GM21737 (cell line): ENCODE measurements around the gene MUC2.

ENCODE experiments used
- ATAC-seq: cut with Tn5 transposase; IDR thresholded peaks from one replicate; pipeline ENCODE4 v1.9.1; 2021; ENCODE audit warnings: mild to moderate bottlenecking, moderate library complexity; ENCODE audit not compliant: unreplicated experiment

MUC2 gene

DNA sequence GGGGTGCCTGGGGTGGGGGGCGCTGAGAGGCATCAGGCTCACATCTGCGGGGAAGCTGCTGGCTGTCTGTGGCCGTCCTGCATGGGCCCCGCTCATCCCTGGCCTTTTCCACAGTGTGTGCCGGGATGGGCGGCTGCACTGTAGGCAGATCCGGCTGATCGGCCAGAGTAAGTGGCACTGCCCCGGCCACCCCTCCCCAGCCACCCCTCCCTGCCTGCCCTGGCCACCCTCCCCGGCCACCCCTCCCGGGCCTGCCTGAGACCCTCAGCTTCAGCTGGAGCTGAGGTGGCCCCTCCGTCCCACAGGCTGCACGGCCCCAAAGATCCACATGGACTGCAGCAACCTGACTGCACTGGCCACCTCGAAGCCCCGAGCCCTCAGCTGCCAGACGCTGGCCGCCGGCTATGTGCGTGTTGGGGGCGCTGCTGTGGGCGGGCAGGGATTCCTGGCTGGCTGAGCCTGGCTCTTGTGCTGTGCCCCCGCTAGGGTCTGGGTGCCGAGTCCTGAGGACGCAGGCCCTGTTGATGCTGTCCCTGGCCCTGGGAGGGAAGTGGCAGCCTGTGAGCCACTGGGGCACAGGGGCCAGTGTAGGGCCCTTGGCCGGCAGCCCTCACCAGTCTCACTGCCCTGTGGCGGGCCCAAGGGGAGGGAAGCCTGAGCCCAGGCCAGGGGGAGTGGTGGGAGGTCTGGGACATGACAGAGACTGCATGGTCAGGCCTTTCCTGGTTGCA, 10.9 kb downstream of the MUC2 start:
- no peak for ATAC-seq

DNA sequence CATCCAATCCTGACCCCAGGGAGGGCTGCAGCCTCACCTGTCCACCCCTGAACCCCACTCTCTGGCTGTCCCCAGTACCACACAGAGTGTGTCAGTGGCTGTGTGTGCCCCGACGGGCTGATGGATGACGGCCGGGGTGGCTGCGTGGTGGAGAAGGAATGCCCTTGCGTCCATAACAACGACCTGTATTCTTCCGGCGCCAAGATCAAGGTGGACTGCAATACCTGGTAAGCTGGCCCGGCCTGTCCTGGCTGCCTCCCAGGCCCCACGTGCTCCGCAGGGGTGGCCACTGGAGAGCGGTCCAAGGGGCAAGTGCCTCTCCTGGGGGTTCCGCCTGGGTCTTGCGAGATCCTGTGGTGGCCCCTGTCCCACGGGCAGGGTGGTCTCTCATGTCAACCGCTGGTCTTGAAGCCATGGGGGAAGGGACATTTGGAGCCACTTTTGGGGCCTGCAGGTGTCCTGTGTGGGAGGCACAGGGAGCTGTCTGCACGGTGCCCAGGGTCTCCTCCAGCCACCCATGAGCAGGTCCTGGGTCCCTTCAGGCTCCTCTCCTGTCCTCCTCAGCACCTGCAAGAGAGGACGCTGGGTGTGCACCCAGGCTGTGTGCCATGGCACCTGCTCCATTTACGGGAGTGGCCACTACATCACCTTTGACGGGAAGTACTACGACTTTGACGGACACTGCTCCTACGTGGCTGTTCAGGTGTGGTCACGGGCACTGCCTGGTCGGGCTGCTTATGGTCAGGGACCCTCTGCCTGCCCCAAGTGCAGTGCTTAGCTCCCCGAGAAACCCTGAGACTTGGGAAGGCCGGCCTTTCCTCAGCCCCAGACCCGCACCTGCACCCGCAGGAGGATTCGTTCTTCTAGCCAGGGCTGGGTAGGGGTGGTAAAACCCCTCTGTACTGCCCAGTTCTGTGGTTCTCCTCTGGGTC, 11.8 kb downstream of the MUC2 start:
- no peak for ATAC-seq

DNA sequence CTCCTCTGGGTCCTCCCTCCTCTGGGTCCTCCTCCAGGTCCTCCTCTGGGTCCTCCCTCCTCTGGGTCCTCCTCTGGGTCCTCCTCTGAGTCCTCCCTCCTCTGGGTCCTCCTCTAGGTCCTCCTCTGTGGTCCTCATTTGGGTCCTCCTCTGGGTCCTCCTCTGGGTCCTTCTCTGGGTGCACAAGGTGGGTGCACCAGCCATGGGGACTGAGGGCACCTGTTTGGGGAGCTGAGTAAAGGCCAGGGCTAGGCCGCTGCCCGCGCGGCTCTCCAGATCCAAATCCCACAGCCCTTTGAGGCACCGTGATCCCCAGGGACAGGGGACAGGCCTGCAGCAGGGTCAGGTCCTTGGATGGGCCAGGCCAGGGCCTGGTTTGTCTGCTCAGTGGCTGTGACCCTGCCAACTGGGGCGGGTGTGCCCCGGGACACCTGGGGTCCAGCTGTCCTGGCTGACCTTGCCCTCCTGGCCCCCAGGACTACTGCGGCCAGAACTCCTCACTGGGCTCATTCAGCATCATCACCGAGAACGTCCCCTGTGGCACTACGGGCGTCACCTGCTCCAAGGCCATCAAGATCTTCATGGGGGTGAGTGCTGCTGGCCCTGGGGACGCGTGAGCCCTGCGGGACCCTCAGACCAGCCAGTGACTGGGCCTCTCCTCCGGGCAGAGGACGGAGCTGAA, 12.7 kb downstream of the MUC2 start:
- ATAC-seq, result no peak

DNA sequence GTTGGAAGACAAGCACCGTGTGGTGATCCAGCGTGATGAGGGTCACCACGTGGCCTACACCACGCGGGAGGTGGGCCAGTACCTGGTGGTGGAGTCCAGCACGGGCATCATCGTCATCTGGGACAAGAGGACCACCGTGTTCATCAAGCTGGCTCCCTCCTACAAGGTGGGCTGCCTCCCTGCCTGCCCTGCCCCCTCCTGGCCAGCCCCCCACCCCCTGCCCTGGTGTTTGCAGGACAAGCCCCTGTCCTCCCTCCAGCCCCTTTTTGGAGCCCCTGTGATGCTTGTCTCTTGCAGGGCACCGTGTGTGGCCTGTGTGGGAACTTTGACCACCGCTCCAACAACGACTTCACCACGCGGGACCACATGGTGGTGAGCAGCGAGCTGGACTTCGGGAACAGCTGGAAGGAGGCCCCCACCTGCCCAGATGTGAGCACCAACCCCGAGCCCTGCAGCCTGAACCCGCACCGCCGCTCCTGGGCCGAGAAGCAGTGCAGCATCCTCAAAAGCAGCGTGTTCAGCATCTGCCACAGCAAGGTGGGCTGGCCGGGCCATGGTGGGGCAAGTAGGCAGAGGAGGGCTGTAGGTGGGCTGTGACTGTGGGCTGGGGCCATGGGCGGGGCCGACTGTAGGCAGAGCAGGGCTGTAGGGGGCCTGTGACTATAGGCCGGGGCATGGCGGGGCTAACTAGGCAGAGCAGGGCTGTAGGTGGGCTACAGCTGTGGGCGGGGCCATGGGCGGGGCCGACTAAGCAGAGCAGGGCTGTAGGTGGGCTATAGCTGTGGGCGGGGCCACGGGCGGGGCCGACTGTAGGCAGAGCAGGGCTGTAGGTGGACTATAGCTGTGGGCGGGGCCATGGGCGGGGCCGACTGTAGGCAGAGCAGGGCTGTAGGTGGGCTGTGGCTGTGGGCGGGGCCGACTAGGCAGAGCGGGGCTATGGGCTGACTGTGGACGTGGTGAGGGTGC, 13.6 kb downstream of the MUC2 start:
- no peak for ATAC-seq

DNA sequence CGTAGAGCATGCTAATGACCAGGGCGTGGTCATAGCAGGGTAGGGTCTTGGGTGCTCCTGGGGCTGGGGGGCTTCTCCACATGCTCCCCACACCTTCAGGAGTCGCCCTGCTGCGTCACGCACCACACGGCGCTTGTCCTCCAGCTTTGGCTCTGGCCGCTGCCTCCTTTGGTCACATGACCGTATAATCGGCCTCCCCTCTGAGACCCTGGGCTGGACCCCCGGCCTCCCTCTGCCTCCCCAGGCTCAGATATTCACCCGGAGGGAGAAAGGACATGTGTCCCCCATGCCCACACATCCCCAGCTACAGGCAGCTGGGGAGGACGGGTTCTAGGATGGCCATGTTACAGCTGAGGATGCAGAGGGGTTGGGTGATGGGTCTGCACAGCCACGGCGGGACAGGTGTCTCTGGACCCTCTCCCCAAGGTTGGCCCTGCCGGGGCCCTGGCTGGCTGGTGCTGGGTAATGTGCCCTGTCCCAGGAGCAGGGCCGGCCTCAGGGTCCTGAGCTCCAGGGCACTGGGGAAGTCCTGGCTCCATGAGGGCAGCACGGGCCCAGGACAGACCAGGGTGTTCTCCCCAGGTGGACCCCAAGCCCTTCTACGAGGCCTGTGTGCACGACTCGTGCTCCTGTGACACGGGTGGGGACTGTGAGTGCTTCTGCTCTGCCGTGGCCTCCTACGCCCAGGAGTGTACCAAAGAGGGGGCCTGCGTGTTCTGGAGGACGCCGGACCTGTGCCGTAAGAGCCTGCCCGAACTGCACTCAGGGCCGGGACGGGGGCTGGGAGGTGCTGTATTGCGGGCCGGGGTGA, 14.5 kb downstream of the MUC2 start:
- no peak for ATAC-seq

DNA sequence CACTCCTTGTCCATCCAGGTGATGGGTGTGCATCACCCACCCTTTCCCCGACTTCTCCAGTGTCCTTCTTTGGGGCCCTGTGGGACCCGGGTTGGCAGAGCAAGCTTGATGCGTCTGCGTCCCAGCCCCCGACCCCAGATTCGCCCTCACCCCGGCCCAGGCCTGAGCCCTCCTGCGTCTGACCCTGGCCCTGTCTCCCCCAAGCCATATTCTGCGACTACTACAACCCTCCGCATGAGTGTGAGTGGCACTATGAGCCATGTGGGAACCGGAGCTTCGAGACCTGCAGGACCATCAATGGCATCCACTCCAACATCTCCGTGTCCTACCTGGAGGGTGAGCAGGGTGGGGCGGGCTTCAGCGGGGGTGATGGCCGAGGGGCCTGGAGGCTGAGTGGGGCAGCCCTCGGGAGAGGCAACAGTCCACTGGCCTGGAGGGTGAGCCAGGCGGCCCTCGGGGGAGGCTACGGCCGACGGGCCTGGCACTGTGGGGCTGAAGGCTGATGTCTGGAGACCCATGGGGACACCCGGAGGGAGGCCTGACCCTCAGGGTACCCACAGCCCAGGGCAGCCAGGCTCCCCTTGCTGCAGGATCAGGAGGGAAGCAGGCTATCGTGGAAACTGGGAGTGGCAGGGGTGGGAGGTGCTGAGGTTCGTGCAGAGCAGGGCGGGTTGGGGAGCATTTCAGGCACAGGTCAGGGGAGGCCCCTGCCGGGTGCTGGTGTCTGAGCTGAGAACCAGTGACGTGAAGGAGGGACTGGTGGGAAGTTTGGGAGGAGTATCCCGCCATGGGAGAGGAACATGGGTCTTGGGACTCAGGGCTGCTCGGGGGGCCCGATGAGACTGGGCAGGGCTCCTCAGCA, 15.3 kb downstream of the MUC2 start:
- ATAC-seq, result no peak

DNA sequence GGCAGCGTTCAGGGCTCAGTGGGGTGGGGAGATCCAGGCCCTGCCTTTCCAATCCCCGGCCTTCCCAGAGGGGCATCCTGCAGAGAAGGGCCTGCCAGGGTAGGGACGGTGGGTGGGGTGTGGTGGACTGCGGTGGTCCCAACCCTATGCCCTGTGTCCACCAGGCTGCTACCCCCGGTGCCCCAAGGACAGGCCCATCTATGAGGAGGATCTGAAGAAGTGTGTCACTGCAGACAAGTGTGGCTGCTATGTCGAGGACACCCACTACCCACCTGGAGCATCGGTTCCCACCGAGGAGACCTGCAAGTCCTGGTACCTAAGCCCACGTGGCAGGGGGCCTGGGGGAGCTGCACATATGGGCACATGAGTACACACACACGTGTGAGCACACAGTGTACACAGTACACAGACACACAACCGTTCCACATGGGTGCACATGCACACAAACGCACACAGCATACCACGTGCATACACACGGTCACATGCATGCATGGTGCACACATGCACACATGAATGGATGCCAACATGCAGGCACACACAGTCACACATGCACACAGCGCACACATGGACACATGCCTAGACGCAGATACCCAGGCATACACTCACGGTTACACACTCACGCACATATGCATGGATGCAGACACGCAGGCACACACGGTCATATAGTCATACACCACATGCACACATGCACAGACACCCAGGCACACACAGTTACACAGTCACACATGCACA, 16.1 kb downstream of the MUC2 start:
- no peak for ATAC-seq

DNA sequence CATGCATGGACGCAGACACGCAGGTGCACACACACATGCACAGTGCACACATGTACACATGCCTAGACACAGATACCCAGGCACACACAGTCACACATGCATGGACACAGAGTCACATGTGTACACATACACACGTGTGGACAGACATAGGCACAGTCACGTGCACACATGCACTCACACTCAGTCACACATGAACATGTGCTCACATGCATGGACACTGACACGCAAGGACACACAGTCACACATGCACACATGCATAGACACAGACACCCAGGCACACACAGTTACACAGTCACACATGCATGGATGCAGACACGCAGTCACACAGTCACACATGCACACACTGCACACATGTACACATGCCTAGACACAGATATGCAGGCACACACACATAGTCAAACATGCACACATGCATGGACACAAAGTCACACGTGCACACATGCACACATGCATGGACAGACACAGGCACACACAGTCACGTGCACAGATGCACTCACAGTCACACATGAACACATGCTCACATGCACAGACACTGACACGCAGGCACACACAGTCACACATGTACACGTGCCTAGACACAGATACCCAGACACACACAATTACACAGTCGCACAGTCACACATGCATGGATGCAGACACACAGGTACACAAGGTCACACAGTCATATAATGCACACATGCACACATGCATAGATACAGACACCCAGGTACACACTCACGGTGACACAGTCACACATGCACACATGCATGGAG, 16.8 kb downstream of the MUC2 start:
- ATAC-seq, result no peak

DNA sequence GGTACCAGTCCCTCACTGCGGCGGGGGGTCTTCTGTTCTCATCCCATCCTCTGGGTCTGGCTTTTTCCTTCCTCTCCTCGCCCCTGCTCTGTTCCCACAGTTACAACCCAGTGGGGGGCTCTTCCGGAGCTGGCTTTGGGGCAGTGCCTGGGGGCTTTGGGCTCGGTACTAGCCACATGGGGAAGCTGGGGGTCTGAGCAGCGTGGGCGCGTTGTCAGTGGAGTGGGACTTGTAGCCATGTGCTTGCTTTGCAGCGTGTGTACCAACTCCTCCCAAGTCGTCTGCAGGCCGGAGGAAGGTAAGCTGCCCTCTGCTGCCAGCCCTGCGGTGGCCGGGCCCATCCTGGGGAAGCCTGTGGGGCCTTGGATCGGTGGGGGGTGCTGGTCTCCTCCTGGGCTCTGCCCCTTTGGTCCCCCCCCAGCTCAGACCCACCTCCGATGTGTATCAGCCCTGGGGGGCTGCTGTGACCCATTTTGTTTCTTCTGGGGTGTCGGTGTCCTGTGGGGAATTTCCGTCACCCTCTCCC, 17.5 kb downstream of the MUC2 start:
- ATAC-seq, result no peak

DNA sequence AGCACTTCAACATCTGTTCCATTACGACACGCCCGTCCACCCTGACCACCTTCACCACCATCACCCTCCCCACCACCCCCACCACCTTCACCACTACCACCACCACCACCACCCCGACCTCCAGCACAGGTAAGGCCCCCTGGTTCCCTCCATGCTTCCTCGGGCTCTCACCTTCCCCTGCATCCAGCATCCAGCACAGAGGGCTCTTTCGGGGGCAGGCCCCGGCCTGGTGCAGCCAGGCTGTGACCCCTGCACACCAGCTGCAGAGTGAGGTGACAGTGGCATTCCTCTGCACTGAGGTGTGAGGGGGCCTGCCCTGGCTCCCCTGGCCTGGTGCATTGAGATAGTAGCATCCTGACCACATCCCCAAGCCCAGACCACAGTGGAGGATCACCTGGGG, 18.2 kb downstream of the MUC2 start:
- no peak for ATAC-seq

DNA sequence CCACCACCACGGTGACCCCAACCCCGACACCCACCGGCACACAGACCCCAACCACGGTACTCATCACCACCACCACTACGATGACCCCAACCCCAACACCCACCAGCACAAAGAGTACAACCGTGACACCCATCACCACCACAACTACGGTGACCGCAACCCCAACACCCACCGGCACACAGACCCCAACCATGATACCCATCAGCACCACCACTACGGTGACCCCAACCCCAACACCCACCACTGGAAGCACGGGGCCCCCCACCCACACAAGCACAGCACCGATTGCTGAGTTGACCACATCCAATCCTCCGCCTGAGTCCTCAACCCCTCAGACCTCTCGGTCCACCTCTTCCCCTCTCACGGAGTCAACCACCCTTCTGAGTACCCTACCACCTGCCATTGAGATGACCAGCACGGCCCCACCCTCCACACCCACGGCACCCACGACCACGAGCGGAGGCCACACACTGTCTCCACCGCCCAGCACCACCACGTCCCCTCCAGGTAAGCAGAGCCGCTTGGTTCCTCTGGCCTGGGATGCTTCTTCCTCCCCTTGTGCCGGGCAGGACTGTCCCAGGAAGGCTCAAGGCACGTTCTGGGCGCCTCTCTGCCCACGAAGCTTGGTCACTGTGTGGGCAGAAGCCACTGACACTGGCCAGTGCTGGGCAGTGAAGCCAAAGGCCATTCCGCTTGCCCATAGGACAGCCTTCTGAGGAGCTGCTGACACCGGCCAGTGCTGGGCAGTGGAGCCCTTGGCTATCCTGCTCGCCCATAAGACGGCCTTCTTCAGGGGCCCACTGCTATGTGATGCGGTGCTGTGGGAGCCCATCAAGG, 25.1 kb downstream of the MUC2 start:
- no peak for ATAC-seq

DNA sequence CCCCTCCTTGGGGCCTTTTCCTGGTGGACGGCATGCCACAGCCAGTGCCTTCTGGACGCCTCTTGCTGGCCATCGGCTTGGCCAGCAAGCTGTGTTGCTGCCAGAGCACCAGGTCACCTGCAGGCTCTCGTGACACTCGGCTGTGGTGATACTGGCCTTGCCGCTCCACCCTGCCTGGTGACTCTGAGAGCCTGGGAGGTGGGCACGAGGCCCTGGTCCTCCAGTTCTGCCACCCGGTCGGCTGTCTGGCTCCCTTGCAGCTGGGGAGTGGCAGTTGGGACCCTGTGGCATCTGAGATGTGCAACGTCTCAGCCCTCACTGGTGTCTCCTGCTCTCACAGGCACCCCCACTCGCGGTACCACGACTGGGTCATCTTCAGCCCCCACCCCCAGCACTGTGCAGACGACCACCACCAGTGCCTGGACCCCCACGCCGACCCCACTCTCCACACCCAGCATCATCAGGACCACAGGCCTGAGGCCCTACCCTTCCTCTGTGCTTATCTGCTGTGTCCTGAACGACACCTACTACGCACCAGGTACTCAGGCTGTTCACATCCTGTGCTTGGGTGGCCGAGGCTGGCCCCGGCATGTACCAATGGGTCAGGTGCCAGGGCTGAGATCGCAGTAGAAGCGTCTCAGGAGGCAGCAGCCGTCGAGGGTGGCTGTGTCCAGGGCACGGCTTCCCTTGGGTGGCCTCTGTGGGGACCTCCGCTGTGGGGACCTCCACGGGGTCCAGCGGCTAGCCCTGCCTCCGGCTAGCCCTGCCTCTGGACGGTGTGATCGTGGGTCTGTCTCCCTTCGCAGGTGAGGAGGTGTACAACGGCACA, 26.0 kb downstream of the MUC2 start:
- no peak for ATAC-seq

DNA sequence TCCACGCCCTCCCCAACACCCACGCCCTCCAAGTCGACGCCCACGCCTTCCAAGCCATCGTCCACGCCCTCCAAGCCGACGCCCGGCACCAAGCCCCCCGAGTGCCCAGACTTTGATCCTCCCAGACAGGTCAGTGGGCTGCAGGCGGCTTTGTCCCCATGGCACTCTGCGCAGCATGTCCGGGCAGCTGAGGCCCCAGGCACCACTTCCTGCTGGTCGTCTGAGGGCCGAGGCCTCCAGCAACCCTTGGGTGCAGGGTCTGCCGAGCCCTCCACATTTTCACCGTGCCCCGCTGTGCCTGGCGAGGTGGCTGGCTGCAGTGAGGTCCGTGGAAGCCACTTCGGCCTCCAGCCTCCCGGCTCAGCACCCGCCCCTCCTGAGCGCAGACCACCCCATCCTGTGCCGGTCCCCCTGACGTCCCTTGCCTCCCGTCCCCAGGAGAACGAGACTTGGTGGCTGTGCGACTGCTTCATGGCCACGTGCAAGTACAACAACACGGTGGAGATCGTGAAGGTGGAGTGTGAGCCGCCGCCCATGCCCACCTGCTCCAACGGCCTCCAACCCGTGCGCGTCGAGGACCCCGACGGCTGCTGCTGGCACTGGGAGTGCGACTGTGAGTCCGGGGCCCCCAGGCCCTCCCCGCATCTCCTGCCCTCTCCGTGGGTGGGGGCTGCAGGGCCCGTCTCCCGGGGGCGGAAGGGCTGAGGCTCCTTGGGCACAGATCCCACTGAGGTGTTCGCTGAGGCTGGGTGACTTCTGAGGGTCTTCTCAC, 26.8 kb downstream of the MUC2 start:
- no peak for ATAC-seq

DNA sequence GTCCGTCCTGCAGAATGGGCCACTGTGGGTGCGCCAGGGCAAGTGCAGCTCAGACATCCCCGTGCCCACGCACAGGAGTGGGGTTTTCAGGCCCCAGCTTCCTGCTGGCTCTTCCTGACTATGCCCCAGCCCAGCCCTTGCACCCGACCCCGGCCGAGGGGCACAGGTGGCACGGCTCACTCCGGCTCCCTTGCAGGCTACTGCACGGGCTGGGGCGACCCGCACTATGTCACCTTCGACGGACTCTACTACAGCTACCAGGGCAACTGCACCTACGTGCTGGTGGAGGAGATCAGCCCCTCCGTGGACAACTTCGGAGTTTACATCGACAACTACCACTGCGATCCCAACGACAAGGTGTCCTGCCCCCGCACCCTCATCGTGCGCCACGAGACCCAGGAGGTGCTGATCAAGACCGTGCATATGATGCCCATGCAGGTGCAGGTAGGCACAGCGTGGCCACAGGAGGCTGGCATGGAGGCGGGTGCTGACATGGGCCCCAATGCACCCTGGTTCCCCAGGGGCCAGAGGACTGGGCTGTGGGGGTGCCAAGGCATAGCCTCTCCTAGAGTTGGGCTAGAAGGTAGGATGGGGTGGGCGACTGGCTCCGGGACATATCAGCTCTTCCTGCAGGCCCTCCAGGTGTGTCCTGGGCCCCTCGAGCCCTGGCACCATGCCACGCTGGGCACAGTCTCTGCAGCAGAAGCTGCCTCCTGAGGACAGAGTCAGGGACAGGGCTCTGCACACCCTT, 27.7 kb downstream of the MUC2 start:
- ATAC-seq, result no peak
